ENCODE results near the gene CCDC191.

CCDC191 gene

DNA sequence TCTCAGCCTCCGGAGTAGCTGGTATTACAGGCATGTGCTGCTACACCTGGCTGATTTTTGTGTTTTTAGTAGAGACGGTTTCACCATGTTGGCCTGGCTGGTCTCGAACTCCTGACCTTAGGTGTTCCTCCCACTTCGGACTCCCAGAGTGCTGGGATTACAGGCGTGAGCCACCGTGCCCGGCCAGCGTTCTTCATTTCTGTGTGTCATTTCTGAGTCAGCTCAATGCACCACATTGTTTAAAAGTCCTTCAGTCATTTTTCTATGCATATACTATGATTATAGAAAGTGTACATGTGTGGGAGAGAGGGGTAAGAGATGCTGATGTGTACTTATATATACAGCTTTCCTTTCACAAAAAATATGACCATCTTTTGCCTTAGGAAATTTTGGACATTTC, 2.3 kb upstream of the CCDC191 start:
- DNase-seq, result no peak

DNA sequence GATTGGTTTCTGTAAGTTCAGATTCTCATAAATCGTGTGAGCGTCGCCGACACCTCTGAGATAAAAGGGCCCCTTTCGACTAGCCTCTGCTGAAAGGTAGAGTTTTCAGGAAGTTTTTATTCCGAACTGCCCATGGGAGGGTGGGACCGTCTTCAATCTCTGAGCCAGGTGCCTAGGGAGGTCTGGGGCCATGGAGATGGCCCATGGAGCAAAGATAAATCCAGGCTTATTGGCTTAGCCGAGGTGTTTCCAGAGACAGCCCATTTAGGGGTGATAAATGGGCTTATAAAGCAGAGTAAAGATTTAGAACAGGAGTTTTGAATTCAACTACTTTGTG, 653 bp upstream of the CCDC191 start:
- no peak for DNase-seq

- no peak for DNase-seq
Observed at GRCh38 chr3:114052216-114052615, 4.1 kb downstream of the CCDC191 start.

DNA sequence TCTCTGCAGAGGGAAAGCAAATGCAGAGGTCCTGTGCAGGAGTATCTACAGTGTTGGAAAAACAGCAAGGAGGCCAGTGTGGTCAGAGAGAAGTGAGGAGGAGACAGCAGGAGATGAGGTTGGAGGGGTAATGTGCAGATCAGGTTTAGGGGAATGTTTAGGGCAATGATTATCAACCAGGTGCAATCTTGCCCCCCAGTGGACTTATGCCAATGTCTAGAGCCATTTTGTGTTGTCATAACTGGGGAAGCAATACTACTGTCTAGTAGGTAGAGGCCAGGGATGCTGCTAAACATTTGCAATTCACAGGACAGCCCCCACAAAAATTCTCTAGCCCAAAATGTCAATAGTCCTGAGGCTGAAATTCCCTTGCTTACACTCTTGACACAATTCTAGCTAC, 13.1 kb downstream of the CCDC191 start:
- DNase-seq, result no peak

DNA sequence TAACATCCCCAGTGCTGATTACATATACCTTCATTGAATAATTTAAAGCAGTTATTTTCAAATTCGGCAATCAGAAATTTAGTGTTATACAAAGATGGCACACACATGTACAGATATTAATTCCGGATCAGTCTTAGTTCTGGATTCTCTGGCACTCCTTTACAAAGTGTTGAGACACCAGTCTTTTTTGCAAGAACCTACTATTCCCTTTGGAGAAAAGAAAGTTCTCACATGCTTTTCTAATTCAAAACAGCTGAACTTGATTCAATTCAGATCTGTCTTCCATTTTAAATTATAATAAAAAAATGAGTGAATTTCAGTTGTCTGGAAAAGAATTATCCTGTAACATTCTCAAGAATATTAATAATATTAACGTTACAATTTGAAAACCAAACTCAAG, 20.4 kb downstream of the CCDC191 start:
- no peak for DNase-seq

DNA sequence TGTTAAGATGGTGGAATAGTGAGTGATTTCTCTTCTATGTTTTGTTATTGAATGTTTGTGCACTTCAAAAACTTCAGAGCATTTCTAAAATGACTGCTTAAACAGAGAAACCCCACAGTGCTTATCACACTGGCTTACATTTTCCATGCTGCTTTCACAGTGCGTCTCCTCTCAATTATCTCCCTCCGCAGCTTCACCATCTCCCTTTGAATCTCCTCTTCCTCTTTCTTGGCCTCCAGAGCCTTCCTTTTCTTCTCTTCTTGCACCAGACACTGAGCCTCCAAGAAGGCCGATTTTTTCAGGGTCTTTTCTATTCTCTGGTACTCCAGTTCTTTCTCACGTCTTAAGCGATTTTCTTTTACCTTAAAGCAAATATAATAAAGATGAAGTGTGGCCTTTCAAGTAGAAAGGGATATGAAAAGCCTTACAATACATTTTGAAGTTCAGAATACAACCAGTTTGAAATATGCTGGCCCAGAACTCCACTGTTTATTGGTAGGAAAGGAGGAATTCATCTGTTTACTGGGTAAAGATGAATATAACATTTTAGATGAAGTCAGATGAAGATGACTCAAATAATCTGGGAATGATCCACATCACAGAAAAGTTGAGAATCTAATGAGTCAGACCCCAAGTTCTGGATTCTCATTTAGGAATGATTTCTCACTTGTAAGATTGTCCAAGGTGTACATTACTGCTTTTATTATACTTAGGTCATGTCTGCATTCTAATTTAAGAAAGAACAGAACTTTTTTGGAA, 21.4 kb downstream of the CCDC191 start:
- no peak for DNase-seq

GRCh38 chr3:114034211-114034610, 22.1 kb downstream of the CCDC191 start:
- no peak for DNase-seq

DNA sequence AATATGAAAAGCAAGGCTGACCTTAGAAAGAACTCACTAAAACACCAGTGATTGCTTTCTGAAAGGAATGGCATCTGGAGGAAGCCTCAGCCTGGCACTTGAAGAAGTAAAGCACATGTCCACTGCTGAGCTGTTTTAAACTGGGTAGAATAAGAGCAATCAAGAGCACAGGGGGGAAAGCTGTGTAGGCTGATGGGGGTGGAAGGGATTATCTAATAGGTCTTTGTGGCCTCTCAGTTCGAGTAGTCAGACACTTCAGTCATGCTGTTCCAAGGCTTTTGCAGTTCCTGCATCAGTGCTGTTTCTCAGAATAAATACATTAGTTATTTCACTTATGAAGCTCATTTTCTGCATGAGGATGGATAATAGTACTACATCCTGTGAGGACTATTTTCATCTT, 22.6 kb downstream of the CCDC191 start:
- DNase-seq, result no peak

GRCh38 chr3:114026331-114026730, 30.0 kb downstream of the CCDC191 start:
- DNase-seq, result no peak

GRCh38 chr3:114025451-114025850, 30.9 kb downstream of the CCDC191 start:
- no peak for DNase-seq

DNA sequence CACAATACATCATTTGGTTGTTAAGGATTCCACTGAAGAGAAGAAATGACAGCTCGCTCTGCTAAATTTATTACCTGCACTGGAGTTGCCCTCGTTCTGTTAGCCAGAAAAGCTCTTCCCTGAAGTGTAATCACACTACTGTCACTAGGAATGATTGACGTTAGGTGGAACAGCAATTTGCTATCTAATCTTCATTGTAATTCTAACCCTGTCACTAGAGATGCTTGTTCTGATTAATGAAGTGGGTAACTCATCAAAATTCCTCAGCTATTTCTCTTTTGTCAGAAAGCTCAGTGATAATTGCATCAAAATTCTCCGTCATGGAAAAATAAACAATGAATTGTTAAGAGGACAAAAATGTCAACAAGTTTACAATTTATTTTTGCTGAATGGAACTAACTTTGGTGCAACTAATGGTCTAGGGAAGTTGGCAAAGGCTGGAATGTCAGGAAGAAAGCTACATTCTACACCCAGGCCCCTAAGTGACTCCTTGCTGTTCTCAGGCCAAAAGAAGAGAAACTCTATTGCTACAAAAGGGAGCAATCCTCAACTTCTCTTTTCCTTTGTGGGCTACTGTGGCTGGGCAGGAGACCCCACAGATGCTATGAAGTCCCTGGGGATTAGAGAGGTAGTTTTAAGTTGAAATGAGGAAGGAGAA, 34.1 kb downstream of the CCDC191 start:
- DNase-seq, result no peak

GRCh38 chr3:114020907-114021306, 35.4 kb downstream of the CCDC191 start:
- DNase-seq, result no peak

- DNase-seq, result no peak
Observed at GRCh38 chr3:114019486-114019885, 36.8 kb downstream of the CCDC191 start.

- DNase-seq, result no peak
Observed at GRCh38 chr3:114014211-114014610, 42.1 kb downstream of the CCDC191 start.

DNA sequence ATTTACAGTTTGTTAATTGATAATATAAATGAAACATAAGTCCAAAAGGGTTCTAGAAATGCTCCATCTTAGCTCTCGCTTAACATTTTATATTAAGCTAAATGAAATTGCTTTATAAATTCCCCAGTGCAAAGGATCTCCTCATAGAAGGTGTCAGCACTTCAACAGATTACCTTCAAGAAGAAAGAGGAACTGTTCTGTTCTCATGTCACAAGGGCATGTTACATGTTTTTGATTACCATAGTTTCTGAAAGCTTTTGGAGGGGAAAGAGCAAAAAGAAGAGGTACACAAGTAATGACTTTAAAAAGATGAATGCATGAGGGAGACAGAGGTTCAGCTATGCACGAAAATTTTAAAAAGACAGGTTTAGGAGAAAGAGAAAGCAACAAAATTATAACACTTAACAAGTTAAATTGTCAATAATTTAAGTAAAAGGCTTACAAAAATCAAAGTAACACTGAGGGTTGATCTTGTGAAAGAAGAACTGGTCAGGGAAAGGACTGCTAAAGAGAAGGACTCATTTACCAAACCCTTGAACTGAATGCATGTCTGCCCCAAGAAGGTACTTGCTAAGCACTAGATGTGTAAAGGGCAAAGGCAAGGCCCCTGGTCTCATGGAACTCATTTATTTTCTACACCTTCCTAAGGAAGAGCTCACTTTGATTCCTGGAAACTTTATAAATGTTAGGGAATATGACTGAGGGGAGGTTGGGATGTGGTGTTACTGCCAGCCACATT, 45.1 kb downstream of the CCDC191 start:
- DNase-seq, result no peak

GRCh38 chr3:114005481-114005880, 50.8 kb downstream of the CCDC191 start:
- DNase-seq, result no peak

DNA sequence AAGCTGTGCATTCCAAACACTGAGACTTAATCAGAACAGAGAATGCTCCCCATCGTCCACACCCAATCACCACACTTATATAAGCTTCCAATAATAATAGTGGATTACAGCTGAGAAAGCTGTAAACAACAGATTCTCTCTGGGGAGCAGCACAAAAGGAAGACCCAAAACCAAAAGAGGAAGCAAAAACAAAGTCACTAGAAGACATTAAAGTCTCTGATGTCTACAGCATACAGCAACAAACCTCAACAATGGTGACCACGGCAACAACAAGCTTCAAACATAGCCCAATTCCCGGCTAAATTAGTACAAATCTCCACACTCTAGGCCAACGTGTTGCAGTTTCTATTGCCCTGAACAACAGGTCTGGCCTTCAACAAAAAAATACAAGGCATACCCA, 70.8 kb downstream of the CCDC191 start:
- DNase-seq, result no peak

DNA sequence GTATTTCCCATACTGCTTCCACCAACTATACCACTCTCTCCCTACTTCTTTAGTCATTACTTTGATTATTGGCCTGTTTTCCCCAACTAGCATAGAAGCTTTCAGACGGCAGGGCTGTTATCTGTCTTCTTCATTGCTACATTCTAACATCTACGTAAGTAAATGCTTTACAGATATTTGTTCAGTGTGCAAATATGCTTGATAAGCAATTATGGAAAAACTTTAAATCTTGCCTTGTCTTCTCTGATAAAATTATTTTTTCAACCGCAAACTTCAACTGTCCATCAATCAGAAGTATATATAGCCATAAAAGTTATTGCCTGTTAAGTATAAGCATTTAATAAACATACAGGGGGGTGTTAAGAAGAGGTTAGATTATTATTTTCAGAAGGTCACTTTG, 72.8 kb downstream of the CCDC191 start:
- no peak for DNase-seq

DNA sequence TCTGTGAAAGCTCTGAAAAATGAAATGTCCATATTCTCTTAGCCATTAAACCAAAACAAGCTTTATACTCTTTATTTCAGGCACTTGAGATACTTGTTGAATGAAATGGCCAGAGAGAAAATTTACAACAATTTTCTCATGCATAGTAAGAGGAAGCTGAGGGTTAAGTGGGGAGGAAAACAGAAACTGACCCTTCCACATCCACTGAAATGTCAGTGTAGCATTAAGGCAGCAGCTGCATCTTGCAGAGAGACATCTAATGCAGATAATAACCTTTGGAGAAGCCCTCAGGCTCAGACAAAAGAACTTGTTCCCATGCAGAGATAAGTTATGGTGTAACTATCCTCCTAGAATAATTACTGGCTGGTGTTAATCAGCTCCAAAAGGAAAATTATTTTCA, 74.5 kb downstream of the CCDC191 start:
- no peak for DNase-seq

GRCh38 chr3:113979916-113980315, 76.4 kb downstream of the CCDC191 start:
- DNase-seq, result no peak

DNA sequence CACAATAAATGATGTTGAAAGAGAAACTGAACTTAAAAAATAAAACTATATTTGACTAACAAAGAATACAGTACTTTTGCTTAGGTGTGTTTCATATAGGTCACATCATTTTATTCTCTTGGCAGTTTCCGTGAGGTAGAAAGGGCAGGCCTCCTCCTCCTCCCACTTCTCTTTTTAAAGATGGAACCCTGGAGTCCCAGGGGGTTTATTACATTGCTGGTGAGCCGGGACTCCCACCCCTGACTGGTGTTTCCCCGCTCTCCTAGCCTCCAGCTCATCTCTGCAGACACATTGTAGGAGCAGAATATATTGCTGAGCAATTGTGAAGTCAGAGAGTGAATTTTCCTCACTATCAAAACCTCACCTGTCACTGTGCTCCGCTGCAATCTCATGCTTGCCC, 78.5 kb downstream of the CCDC191 start:
- no peak for DNase-seq

GRCh38 chr3:113968986-113969385, 87.3 kb downstream of the CCDC191 start:
- DNase-seq, result peak; percentile 22

DNA sequence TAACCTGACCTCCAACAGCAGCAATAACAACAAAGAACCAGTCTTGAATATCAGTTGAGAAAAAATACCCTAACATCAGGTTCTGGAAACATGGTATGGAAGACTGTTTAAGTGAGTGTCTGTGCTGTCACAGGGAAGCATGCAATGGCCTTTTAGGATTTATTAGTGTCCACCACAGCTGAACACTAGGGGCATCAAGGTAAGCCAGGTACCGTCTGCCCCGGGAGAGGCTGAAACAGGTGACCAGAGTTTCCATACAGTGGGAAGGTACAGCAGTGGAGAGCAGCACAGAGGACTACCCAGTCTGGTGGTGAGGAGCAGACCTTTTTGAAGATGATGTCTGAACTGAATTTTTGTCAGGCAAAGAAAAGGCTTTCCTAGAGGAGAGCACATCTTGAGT, 90.2 kb downstream of the CCDC191 start:
- no peak for DNase-seq

- DNase-seq, result no peak
Observed at GRCh38 chr3:113963879-113964278, 92.4 kb downstream of the CCDC191 start.

Data from NCI-H2029 treated with DMSO at 0.1 percent for 48 hours (cell line).